Measurements from ENCODE around the gene ANKLE2.

GRCh38 chr12:132710405-132711079 is 51.1 kb downstream of the ANKLE2 start, which contains the start of gene PGAM5:
- TF ChIP-seq, protein P1, sequence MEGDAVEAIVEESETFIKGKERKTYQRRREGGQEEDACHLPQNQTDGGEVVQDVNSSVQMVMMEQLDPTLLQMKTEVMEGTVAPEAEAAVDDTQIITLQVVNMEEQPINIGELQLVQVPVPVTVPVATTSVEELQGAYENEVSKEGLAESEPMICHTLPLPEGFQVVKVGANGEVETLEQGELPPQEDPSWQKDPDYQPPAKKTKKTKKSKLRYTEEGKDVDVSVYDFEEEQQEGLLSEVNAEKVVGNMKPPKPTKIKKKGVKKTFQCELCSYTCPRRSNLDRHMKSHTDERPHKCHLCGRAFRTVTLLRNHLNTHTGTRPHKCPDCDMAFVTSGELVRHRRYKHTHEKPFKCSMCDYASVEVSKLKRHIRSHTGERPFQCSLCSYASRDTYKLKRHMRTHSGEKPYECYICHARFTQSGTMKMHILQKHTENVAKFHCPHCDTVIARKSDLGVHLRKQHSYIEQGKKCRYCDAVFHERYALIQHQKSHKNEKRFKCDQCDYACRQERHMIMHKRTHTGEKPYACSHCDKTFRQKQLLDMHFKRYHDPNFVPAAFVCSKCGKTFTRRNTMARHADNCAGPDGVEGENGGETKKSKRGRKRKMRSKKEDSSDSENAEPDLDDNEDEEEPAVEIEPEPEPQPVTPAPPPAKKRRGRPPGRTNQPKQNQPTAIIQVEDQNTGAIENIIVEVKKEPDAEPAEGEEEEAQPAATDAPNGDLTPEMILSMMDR (IDR thresholded peaks at IDR 0.05; ENCODE audit: poor library complexity, severe bottlenecking) = no peak
- TF ChIP-seq EZH2 (IDR thresholded peaks at IDR 0.05; ENCODE audit: borderline replicate concordance, insufficient read depth, low read length, poor library complexity, severe bottlenecking) = no peak
- no peak for TF ChIP-seq RAD21 (conservative IDR thresholded peaks at IDR 0.05)
- TF ChIP-seq POLR2AphosphoS5 (IDR thresholded peaks at IDR 0.05) = no peak
- TF ChIP-seq EP300 (conservative IDR thresholded peaks at IDR 0.05; ENCODE audit: poor library complexity, severe bottlenecking) = peak; percentile 79
- no peak for TF ChIP-seq TAF1 (IDR thresholded peaks at IDR 0.05; ENCODE audit: low read depth)
- TF ChIP-seq REST (IDR thresholded peaks at IDR 0.05; ENCODE audit: borderline replicate concordance) = no peak
- peak; percentile 12 for TF ChIP-seq SMC3 (conservative IDR thresholded peaks at IDR 0.05; ENCODE audit: poor library complexity)
- peak; percentile 98 for TF ChIP-seq MXI1 (conservative IDR thresholded peaks at IDR 0.05; ENCODE audit: poor library complexity, severe bottlenecking)

All from neural cell (in vitro differentiated cells).